HEK293 (cell line): ENCODE data around the gene VWA3A.

Experiments used
- ZSCAN16 ChIP-seq: fragments of 450-650 bp; formaldehyde crosslinking; IDR thresholded peaks from 2 replicates; pipeline ENCODE4 v1.5.1; 2016; ENCODE audit warnings: missing biosample characterization, missing genetic modification characterization
- TF ChIP-seq, protein P1 (sequence below): fragments of 450-650 bp; formaldehyde crosslinking; IDR thresholded peaks from 2 replicates; pipeline ENCODE4 v1.5.1; 2016; ENCODE audit warnings: missing biosample characterization, missing genetic modification characterization

DNA sequence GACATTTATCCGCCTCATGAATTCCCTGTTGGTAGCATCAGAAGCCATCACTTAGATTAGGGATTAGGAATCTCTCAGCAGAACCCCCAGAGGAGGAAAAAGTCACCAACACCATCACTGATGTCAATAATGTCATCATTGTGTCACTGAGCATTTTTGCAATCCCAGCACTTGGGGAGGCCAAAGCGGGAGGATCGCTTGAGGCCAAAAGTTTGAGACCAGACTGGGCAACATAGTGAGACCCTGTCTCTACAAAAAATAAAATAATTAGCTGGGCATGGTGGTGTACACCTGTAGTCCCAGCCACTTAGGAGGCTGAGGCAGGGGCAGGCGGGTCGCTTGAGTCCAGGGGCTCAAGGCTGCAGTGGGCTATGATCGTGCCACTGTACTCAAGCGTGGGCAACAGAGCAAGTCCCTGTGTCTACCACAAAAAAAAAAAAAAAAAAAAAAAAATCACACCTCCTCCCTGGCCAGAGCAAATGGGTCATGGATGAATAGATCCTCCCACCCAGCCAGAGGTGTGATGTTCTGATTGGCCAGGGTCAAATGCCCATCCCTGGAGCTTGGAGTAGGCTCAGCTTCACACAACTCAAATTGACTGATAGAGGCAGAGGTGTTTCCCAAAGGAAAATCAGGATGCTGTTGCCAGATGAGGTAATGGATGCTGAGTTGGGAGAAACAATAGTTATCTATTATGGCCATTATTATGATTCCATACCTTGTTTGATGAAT, 31.6 kb downstream of the VWA3A start:
- TF ChIP-seq, protein P1, sequence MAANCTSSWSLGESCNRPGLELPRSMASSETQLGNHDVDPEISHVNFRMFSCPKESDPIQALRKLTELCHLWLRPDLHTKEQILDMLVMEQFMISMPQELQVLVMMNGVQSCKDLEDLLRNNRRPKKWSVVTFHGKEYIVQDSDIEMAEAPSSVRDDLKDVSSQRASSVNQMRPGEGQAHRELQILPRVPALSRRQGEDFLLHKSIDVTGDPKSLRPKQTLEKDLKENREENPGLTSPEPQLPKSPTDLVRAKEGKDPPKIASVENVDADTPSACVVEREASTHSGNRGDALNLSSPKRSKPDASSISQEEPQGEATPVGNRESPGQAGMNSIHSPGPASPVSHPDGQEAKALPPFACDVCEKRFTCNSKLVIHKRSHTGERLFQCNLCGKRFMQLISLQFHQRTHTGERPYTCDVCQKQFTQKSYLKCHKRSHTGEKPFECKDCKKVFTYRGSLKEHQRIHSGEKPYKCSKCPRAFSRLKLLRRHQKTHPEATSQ = no peak
- no peak for TF ChIP-seq ZSCAN16 (tag by site-specific recombination)
